ENCODE measurements around the gene PCNX2.
"Not testable (repeated sequence)": the region's sequence is repeated elsewhere in the genome, so short reads cannot be mapped to it uniquely, and the experiment has no call there.

Gene PCNX2

GRCh38 chr1:233233508-233234040, 62.0 kb downstream of the PCNX2 start:
- DNase-seq (ENCODE audit: extremely low read depth in 1 of 2, low read depth in 1 of 2) = no peak

- DNase-seq (ENCODE audit: extremely low read depth in 1 of 2, low read depth in 1 of 2) = no peak
These were observed 65.5 kb downstream of the PCNX2 start for GRCh38 chr1:233230011-233230410.

GRCh38 chr1:233229288-233229687, 66.2 kb downstream of the PCNX2 start:
- DNase-seq (ENCODE audit: extremely low read depth in 1 of 2, low read depth in 1 of 2) = no peak

- no peak for DNase-seq (ENCODE audit: extremely low read depth in 1 of 2, low read depth in 1 of 2)
These were observed 67.5 kb downstream of the PCNX2 start for GRCh38 chr1:233227930-233228465.

GRCh38 chr1:233224311-233224710, 71.2 kb downstream of the PCNX2 start:
- DNase-seq (ENCODE audit: extremely low read depth in 1 of 2, low read depth in 1 of 2) = no peak

- no peak for DNase-seq (ENCODE audit: extremely low read depth in 1 of 2, low read depth in 1 of 2)
These were observed 77.7 kb downstream of the PCNX2 start for GRCh38 chr1:233217832-233218231.

- no peak for DNase-seq (ENCODE audit: extremely low read depth in 1 of 2, low read depth in 1 of 2)
These were observed 79.5 kb downstream of the PCNX2 start for GRCh38 chr1:233216009-233216408.

DNA sequence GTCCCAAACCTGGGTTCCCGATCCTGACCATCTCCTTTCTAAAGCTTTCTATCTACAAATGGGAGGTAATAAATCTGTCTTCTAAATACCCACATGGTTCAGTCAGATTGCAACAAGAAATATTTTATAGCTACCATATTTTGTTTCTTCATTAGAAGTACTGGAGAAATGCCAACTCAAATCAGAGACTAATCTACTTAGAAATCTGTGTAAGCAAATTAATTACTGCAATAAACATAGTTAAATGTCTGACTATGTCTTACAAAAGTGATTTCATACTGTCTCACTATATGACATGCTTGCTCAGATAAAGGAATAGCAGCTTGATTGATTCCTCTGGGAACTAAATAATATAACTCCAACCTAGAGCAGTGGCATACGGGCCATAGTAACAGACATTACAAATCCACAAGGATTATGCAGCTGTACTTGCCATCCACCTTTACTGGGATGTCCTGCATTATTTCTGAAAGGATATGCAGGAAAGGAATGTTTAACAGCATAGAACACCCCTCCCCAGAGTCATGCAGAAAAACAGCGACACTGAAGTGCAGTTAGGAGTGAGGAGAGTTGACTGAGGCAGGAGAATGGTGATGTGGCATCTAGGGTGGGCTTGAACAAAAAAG, 80.3 kb downstream of the PCNX2 start:
- DNase-seq (ENCODE audit: extremely low read depth in 1 of 2, low read depth in 1 of 2) = no peak

GRCh38 chr1:233211595-233211994, 83.9 kb downstream of the PCNX2 start:
- no peak for DNase-seq (ENCODE audit: extremely low read depth in 1 of 2, low read depth in 1 of 2)

DNA sequence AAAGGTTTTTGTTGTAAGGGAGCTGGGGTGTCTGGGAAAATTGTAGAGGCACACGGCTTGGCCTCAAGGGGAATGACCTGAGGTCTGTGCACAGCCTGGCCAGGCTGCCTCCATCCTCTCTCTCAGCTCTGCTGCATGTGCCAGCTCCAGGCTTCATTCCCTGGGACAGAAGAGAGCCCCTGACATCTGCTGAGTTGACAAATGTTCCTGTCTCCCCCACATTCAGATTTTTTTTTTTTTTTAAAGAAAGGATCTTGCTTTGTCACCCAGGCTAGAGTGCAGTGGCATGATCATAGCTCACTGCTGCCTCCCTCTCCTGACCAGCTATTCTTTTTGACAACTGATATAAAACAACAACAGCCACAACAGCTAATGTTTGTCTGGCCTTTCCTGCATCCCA, 84.4 kb downstream of the PCNX2 start:
- DNase-seq (ENCODE audit: extremely low read depth in 1 of 2, low read depth in 1 of 2) = no peak

- DNase-seq (ENCODE audit: extremely low read depth in 1 of 2, low read depth in 1 of 2) = no peak
These were observed 86.0 kb downstream of the PCNX2 start for GRCh38 chr1:233209481-233209880.

- DNase-seq (ENCODE audit: extremely low read depth in 1 of 2, low read depth in 1 of 2) = no peak
These were observed 86.8 kb downstream of the PCNX2 start for GRCh38 chr1:233208687-233209086.

GRCh38 chr1:233197940-233198339, 97.6 kb downstream of the PCNX2 start:
- no peak for DNase-seq (ENCODE audit: extremely low read depth in 1 of 2, low read depth in 1 of 2)

DNA sequence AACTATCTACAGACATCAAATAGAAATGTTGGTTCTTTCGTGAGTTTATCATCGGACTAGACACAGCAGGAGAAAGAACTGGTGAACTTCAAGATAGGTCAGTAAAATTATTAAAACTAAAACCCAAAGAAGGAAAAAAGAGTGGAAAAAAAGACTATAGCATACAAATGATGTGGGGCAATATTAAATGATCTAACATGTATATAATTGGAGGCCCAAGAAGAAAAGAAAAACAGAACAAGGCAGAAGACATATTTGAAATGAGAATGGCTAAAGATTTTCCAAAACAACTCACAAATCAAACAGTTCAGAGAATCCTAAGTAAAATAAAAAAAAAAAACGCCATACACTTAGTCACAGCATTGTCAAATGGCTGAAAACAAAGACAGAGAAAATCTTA, 101.8 kb downstream of the PCNX2 start:
- DNase-seq (ENCODE audit: extremely low read depth in 1 of 2, low read depth in 1 of 2) = no peak

- no peak for DNase-seq (ENCODE audit: extremely low read depth in 1 of 2, low read depth in 1 of 2)
These were observed 104.5 kb downstream of the PCNX2 start for GRCh38 chr1:233190987-233191386.

GRCh38 chr1:233189526-233189925, 106.0 kb downstream of the PCNX2 start:
- DNase-seq (ENCODE audit: extremely low read depth in 1 of 2, low read depth in 1 of 2) = no peak

- DNase-seq (ENCODE audit: extremely low read depth in 1 of 2, low read depth in 1 of 2) = no peak
These were observed 107.5 kb downstream of the PCNX2 start for GRCh38 chr1:233188061-233188460.

DNA sequence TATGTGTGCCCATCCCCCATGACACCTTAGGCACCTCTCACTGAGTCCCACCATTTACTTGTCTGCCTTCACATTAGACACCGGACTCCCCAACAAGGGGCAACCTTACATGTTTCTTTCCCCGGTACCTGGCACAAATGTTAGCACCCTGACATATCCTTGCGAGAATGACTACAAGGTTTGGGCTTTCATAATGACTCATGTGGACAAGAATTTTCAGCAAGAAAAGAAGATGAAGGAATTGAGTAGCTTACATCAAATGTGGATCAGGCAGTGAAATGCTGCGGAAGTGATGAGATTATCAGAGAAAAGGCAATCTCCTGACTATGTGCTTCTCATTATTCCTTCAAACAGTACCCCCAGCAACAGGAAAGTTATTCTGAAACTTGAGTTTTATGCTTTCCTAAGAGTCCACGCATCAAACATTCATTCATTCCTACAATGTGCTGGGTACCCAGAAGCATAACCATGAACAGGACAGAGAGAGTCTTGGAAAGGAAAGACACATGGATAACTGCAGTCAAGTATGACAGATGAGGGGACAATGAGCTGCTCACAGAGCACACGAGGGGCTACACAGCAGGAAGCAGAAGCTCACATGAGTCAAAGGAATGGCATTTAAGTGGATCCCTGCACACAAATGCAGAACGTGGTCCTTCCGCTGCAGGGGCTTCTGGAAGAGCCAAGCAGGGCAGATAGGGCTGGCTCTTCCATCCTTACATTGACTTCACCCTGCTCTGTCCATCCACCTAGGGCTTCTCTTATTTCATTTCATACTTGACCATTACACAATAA, 112.1 kb downstream of the PCNX2 start:
- DNase-seq (ENCODE audit: extremely low read depth in 1 of 2, low read depth in 1 of 2) = no peak

DNA sequence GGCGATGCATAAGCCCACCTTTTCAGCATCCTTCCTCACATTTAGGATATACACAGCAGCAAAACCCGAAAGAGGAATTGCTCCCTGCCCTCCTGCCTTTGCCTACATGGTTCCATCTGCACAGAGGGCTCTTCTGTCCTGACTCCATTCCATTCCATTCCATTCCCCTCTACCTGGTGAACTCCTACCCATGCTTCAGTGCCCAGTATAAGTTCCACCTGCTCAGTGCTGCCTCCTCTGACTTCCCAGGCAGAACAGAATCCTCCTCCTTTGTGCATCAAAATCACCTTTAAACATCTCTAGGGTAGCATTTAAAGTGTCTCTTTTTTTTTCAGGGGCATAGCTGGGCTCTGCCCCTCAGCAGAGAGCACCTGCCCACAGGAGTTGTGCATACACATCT, 112.9 kb downstream of the PCNX2 start:
- DNase-seq (ENCODE audit: extremely low read depth in 1 of 2, low read depth in 1 of 2) = no peak

GRCh38 chr1:233180641-233181364, 114.7 kb downstream of the PCNX2 start:
- DNase-seq (ENCODE audit: extremely low read depth in 1 of 2, low read depth in 1 of 2) = no peak

GRCh38 chr1:233179638-233180037, 115.9 kb downstream of the PCNX2 start:
- DNase-seq (ENCODE audit: extremely low read depth in 1 of 2, low read depth in 1 of 2) = not testable (repeated sequence)
